Astrocyte (in vitro differentiated cells and primary cell): Measurements from ENCODE around the gene ERFE. TPM values are rescaled to one million over a fixed set of nuclear protein-coding genes. Genes with fewer than 3 reads are reported as not detected.

Experiments
- DNase-seq: peaks from one replicate; pipeline ENCODE4 v3.0.0-alpha.2; 2010; ENCODE audit warnings: low read depth
- FAIRE-seq: peaks from 2 replicates; lab custom pipeline; 2011; peaks lifted over from hg19 to GRCh38; lab: Jason Lieb, UNC
- H2AFZ ChIP-seq: 2 replicates; pipeline ENCODE4 v1.6.0; 2012; ENCODE audit warnings: low read depth, low read length, inconsistent platforms
- H3K27ac ChIP-seq: 2 replicates; pipeline ENCODE4 v1.5.1; 2011; ENCODE audit warnings: low read depth, low read length, inconsistent platforms
- H3K27me3 ChIP-seq: 2 replicates; pipeline ENCODE4 v1.6.0; 2011; ENCODE audit warnings: low read length, inconsistent platforms; ENCODE audit not compliant: insufficient read depth
- H3K36me3 ChIP-seq: 2 replicates; pipeline ENCODE4 v1.5.1; 2011; ENCODE audit warnings: low read length, inconsistent platforms; ENCODE audit not compliant: insufficient read depth
- H3K4me1 ChIP-seq: 2 replicates; pipeline ENCODE4 v1.5.1; 2011; ENCODE audit warnings: low read length, inconsistent platforms; ENCODE audit not compliant: insufficient read depth
- H3K4me2 ChIP-seq: 2 replicates; pipeline ENCODE4 v1.6.0; 2012; ENCODE audit warnings: low read length, inconsistent platforms
- H3K4me3 ChIP-seq: 2 replicates; pipeline ENCODE4 v1.5.1; 2011; ENCODE audit warnings: low read depth, mild to moderate bottlenecking, low read length, inconsistent platforms; ENCODE audit not compliant: insufficient read depth
- H3K79me2 ChIP-seq: 2 replicates; pipeline ENCODE4 v1.6.0; 2012; ENCODE audit warnings: mild to moderate bottlenecking, low read length, inconsistent platforms; ENCODE audit not compliant: insufficient read depth
- H3K9ac ChIP-seq: 2 replicates; pipeline ENCODE4 v1.6.0; 2012; ENCODE audit warnings: mild to moderate bottlenecking, low read length, inconsistent platforms
- H3K9me3 ChIP-seq: 2 replicates; pipeline ENCODE4 v1.5.1; 2012; ENCODE audit warnings: low read depth, mild to moderate bottlenecking, low read length, inconsistent platforms; ENCODE audit not compliant: insufficient read depth
- H4K20me1 ChIP-seq: 2 replicates; pipeline ENCODE4 v1.6.0; 2012; ENCODE audit warnings: low read length, inconsistent platforms; ENCODE audit not compliant: insufficient read depth
- H3K27ac Mint-ChIP-seq: one replicate; pipeline ENCODE4 v1.8.0; 2021; ENCODE audit warnings: mild to moderate bottlenecking, mixed read lengths; ENCODE audit not compliant: unreplicated experiment
- H3K27me3 Mint-ChIP-seq: one replicate; pipeline ENCODE4 v1.8.0; 2021; ENCODE audit warnings: low read depth, mixed read lengths; ENCODE audit not compliant: unreplicated experiment
- H3K36me3 Mint-ChIP-seq: one replicate; pipeline ENCODE4 v1.8.0; 2021; ENCODE audit warnings: low read depth, mixed read lengths; ENCODE audit not compliant: unreplicated experiment
- H3K4me1 Mint-ChIP-seq: one replicate; pipeline ENCODE4 v1.8.0; 2021; ENCODE audit warnings: low read depth, mixed read lengths; ENCODE audit not compliant: unreplicated experiment
- H3K4me3 Mint-ChIP-seq: one replicate; pipeline ENCODE4 v1.8.0; 2021; ENCODE audit warnings: mild to moderate bottlenecking, moderate library complexity, mixed read lengths; ENCODE audit not compliant: unreplicated experiment
- H3K9me3 Mint-ChIP-seq: one replicate; pipeline ENCODE4 v1.8.0; 2021; ENCODE audit warnings: mild to moderate bottlenecking, mixed read lengths; ENCODE audit not compliant: unreplicated experiment
- CTCF ChIP-seq: IDR thresholded peaks from 2 replicates; pipeline ENCODE4 v1.5.1; 2011; ENCODE audit warnings: low read depth, mild to moderate bottlenecking, inconsistent platforms, low read length, moderate library complexity; ENCODE audit not compliant: insufficient read depth
- EZH2 ChIP-seq: IDR thresholded peaks from 2 replicates; pipeline ENCODE4 v1.6.1; 2012; ENCODE audit warnings: mild to moderate bottlenecking, low read length, inconsistent platforms; ENCODE audit not compliant: insufficient read depth
- total RNA-seq: library from RNA; stranded (reverse); gene quantifications from 2 replicates; pipeline ENCODE4 v1.2.1, GENCODE V29; 2021

The ERFE gene
- total RNA-seq, 1 donor from 2014 or later, result 1.4 TPM

DNA sequence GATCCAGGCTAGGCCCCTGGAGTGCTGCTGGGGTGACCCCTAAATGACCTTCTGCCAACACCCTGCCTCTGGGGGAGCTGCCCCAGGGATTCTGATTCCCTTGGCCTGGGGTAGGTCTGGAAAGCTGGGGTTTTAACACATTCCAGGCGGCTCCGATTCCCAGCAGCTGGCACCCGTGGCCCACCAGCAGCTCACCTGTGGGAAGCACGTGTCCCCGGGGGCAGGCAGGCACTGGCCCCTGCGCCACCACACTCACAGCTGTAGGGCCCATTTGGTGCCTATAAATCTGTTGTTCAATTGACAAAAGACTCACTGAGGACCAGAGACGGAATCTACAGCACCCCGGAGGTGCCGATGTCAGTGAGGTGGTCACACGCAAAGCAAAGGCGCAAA lies 24.4 kb upstream of the ERFE start:
- Histone ChIP-seq H3K79me2 (no peaks in the 10 kb centered on the region), H3K27ac (no peak overlapping the region), H3K36me3 (no peaks in the 10 kb centered on the region), H3K9me3 (no peaks in the 10 kb centered on the region), H4K20me1 (no peaks in the 10 kb centered on the region), H3K4me2 (no peak overlapping the region), H3K4me1 (no peaks in the 10 kb centered on the region), H3K4me3 (no peak overlapping the region), H3K27me3 (no peaks in the 10 kb centered on the region), H3K9ac (no peak overlapping the region), H2AFZ (no peak overlapping the region)
- H3K27me3 Mint-ChIP-seq, result peaks cover 35% of the 10 kb centered on the region
- no peaks in the 10 kb centered on the region for H3K4me1 Mint-ChIP-seq
- no peaks in the 10 kb centered on the region for H3K9me3 Mint-ChIP-seq
- H3K4me3 Mint-ChIP-seq, result no peak overlapping the region
- no peak overlapping the region for H3K27ac Mint-ChIP-seq
- DNase-seq, result no peak
- no peak for TF ChIP-seq EZH2
- TF ChIP-seq CTCF, result no peak
- no peak for FAIRE-seq
- no peaks in the 10 kb centered on the region for H3K36me3 Mint-ChIP-seq

GRCh38 chr2:238135601-238136150 lies 23.1 kb upstream of the ERFE start:
- Histone ChIP-seq H3K79me2 (no peaks in the 10 kb centered on the region), H3K9me3 (no peaks in the 10 kb centered on the region), H3K27ac (no peak overlapping the region), H4K20me1 (no peaks in the 10 kb centered on the region), H3K4me2 (no peak overlapping the region), H2AFZ (no peak overlapping the region), H3K36me3 (no peaks in the 10 kb centered on the region), H3K9ac (no peak overlapping the region), H3K4me1 (no peaks in the 10 kb centered on the region), H3K27me3 (no peaks in the 10 kb centered on the region), H3K4me3 (no peak overlapping the region)
- TF ChIP-seq EZH2 (no peak), CTCF (no peak)
- peaks cover 35% of the 10 kb centered on the region for H3K27me3 Mint-ChIP-seq
- FAIRE-seq, result no peak
- no peak overlapping the region for H3K27ac Mint-ChIP-seq
- DNase-seq, result no peak
- H3K4me3 Mint-ChIP-seq, result no peak overlapping the region
- H3K36me3 Mint-ChIP-seq, result no peaks in the 10 kb centered on the region
- no peaks in the 10 kb centered on the region for H3K4me1 Mint-ChIP-seq
- H3K9me3 Mint-ChIP-seq, result no peaks in the 10 kb centered on the region

DNA sequence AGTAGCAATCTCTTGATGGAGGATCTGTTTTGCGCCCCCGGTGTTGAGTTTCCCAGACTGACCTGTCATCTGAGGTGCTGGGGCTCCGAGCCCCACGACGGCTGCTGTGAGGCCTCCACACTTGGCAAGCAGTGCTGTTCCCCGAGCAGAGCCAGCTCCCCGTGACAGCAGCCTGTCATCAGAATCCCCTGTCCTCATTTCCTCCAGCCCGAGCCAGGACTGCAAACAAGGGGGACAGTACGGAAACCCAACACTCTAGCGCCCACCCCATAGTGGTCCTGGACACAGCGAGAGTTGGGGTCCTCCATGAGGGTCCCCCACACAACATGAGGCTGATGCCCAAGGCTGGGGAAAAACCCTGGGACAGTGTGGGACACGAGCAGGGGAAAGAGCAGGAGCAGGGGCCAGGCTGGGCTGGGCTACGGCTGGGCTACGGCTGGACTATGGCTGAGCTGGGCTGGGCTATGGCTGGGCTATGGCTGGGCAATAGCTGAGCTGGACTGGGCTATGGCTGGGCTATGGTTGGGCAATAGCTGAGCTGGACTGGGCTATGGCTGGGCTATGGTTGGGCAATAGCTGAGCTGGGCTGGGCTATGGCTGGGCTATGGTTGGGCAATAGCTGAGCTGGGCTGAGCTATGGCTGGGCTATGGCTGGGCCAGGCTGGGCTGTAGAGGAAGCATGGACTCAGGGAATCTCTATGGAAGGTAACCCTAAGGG lies 21.8 kb upstream of the ERFE start:
- FAIRE-seq (no peak), DNase-seq (no peak)
- no peaks in the 10 kb centered on the region for H3K4me1 ChIP-seq
- no peak overlapping the region for H3K9ac ChIP-seq
- H3K27me3 ChIP-seq, result no peaks in the 10 kb centered on the region
- no peak overlapping the region for H3K4me3 ChIP-seq
- Mint-ChIP-seq H3K9me3 (no peaks in the 10 kb centered on the region), H3K27me3 (peaks cover 32% of the 10 kb centered on the region), H3K27ac (no peak overlapping the region), H3K4me3 (no peak overlapping the region), H3K36me3 (peaks cover 2% of the 10 kb centered on the region), H3K4me1 (peaks cover 6% of the 10 kb centered on the region)
- H2AFZ ChIP-seq, result no peak overlapping the region
- no peaks in the 10 kb centered on the region for H4K20me1 ChIP-seq
- no peaks in the 10 kb centered on the region for H3K79me2 ChIP-seq
- no peak overlapping the region for H3K27ac ChIP-seq
- H3K9me3 ChIP-seq, result no peaks in the 10 kb centered on the region
- H3K36me3 ChIP-seq, result no peaks in the 10 kb centered on the region
- TF ChIP-seq EZH2 (no peak), CTCF (no peak)
- no peak overlapping the region for H3K4me2 ChIP-seq
